Calu3 (cell line): Measurements from ENCODE around the gene NUAK2. TPM values are rescaled to one million over a fixed set of nuclear protein-coding genes. Genes with fewer than 3 reads are reported as not detected.

Experiments used
- BruUV-seq: library from RNA; stranded (reverse); fragments of 400-500 nt; replicated peaks from 2 replicates; lab custom pipeline; 2021; lab: Mats Ljungman, UMichigan
- CTCF ChIA-PET: fragments of 300-600 bp; sonication (Branson Sonifier 250); formaldehyde crosslinking; loops from one replicate; lab custom pipeline; 2022; ENCODE audit warnings: antibody characterized with exemption; lab: Charles Lee
- DNase-seq: peaks from one replicate; pipeline ENCODE4 v3.0.0; 2022
- H3K27ac Mint-ChIP-seq: one replicate; pipeline ENCODE4 v1.8.0; 2022; ENCODE audit warnings: mixed read lengths; ENCODE audit not compliant: unreplicated experiment
- H3K27me3 Mint-ChIP-seq: one replicate; pipeline ENCODE4 v1.8.0; 2022; ENCODE audit warnings: mixed read lengths; ENCODE audit not compliant: unreplicated experiment
- H3K36me3 Mint-ChIP-seq: one replicate; pipeline ENCODE4 v1.8.0; 2022; ENCODE audit warnings: mild to moderate bottlenecking, moderate library complexity, mixed read lengths; ENCODE audit not compliant: insufficient read depth, unreplicated experiment
- H3K4me1 Mint-ChIP-seq: one replicate; pipeline ENCODE4 v1.8.0; 2022; ENCODE audit warnings: mild to moderate bottlenecking, low read depth, mixed read lengths; ENCODE audit not compliant: unreplicated experiment
- H3K4me3 Mint-ChIP-seq: one replicate; pipeline ENCODE4 v1.8.0; 2022; ENCODE audit warnings: mild to moderate bottlenecking, low read depth, moderate library complexity, mixed read lengths; ENCODE audit not compliant: unreplicated experiment
- H3K9me3 Mint-ChIP-seq: one replicate; pipeline ENCODE4 v1.8.0; 2022; ENCODE audit warnings: low read depth, mixed read lengths; ENCODE audit not compliant: unreplicated experiment
- intact Hi-C: fragments of 100-400 bp; cut with micrococcal nuclease; formaldehyde crosslinking; loops from one replicate; pipeline ENCODE4 v1.10.0; 2022; ENCODE audit not compliant: unreplicated experiment
- total RNA-seq: library from RNA; stranded (reverse); gene quantifications from 2 replicates; pipeline ENCODE4 v1.2.3, GENCODE V29; 2022
- TF ChIP-seq, protein P1 (sequence below): fragments of 200-600 bp; IDR thresholded peaks from one replicate; pipeline ENCODE4 v1.8.0; 2022; ENCODE audit warnings: antibody characterized with exemption; ENCODE audit not compliant: unreplicated experiment

NUAK2 gene
- total RNA-seq, 1 experiment from 2014 or later: 3.7 TPM

- Mint-ChIP-seq H3K27me3 (peaks cover 73% of the 10 kb centered on the region), H3K4me3 (no peak overlapping the region), H3K36me3 (no peaks in the 10 kb centered on the region), H3K27ac (no peak overlapping the region), H3K4me1 (peaks cover 11% of the 10 kb centered on the region), H3K9me3 (no peaks in the 10 kb centered on the region)
- intact Hi-C loops: no loop called here
- CTCF ChIA-PET: interaction anchor here (1.7 kb wide), 1 partner anchor 183 kb away, joined by 6 read pairs; no protein-coding TSS in a partner anchor
- BruUV-seq: no TSS peak
- no peak for DNase-seq
- TF ChIP-seq, protein P1, sequence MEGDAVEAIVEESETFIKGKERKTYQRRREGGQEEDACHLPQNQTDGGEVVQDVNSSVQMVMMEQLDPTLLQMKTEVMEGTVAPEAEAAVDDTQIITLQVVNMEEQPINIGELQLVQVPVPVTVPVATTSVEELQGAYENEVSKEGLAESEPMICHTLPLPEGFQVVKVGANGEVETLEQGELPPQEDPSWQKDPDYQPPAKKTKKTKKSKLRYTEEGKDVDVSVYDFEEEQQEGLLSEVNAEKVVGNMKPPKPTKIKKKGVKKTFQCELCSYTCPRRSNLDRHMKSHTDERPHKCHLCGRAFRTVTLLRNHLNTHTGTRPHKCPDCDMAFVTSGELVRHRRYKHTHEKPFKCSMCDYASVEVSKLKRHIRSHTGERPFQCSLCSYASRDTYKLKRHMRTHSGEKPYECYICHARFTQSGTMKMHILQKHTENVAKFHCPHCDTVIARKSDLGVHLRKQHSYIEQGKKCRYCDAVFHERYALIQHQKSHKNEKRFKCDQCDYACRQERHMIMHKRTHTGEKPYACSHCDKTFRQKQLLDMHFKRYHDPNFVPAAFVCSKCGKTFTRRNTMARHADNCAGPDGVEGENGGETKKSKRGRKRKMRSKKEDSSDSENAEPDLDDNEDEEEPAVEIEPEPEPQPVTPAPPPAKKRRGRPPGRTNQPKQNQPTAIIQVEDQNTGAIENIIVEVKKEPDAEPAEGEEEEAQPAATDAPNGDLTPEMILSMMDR: no peak
Measured at GRCh38 chr1:205340676-205341075, 19.1 kb upstream of the NUAK2 start.

GRCh38 chr1:205339717-205340116 is 18.2 kb upstream of the NUAK2 start:
- intact Hi-C loops: loop anchor here (5.0 kb wide), 2 partner anchors 93 to 148 kb away; no protein-coding TSS in a partner anchor
- H3K27ac Mint-ChIP-seq: no peak overlapping the region
- H3K4me3 Mint-ChIP-seq: no peak overlapping the region
- TF ChIP-seq, protein P1: no peak
- H3K9me3 Mint-ChIP-seq: no peaks in the 10 kb centered on the region
- peaks cover 8% of the 10 kb centered on the region for H3K4me1 Mint-ChIP-seq
- no peaks in the 10 kb centered on the region for H3K36me3 Mint-ChIP-seq
- no peak for DNase-seq
- no TSS peak for BruUV-seq
- H3K27me3 Mint-ChIP-seq: peaks cover 63% of the 10 kb centered on the region
- CTCF ChIA-PET: interaction anchor here (0.6 to 1.7 kb wide), 5 partner anchors 10 to 184 kb away, joined by 3 to 8 read pairs (median 4); no protein-coding TSS in a partner anchor

DNA sequence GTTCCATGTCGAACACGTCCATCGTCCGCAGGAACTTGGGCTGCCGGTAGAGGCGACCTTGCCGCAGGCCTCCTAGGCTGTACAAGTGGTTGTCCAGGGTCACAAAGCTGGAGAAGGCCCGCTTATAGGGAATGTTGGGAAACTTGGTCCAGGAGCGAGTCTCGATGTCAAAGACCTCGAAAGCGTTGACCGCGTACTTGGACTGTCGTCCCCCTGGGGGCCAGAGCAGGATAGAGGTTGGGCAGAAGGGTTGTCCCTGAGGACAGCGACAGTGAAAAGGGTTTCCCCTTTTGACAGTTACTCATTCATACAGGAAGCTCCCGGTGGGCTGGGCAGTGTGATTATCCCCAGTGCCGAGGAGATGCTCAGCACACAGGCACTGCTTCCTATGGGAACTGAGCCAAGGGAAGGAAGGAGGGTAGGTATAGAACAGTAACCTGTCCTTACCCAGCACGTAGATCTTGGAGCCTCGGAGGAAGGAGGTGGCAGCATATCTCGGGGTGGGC is 17.7 kb upstream of the NUAK2 start:
- H3K4me3 Mint-ChIP-seq: no peak overlapping the region
- peaks cover 61% of the 10 kb centered on the region for H3K27me3 Mint-ChIP-seq
- TF ChIP-seq, protein P1: no peak
- DNase-seq: no peak
- H3K4me1 Mint-ChIP-seq: peaks cover 4% of the 10 kb centered on the region
- CTCF ChIA-PET: interaction anchor here (0.5 to 1.7 kb wide), 5 partner anchors 10 to 185 kb away, joined by 3 to 8 read pairs (median 4); no protein-coding TSS in a partner anchor
- intact Hi-C loops: loop anchor here (5.0 kb wide), 2 partner anchors 93 to 148 kb away; no protein-coding TSS in a partner anchor
- H3K36me3 Mint-ChIP-seq: no peaks in the 10 kb centered on the region
- H3K27ac Mint-ChIP-seq: no peak overlapping the region
- BruUV-seq: no TSS peak
- H3K9me3 Mint-ChIP-seq: no peaks in the 10 kb centered on the region

DNA sequence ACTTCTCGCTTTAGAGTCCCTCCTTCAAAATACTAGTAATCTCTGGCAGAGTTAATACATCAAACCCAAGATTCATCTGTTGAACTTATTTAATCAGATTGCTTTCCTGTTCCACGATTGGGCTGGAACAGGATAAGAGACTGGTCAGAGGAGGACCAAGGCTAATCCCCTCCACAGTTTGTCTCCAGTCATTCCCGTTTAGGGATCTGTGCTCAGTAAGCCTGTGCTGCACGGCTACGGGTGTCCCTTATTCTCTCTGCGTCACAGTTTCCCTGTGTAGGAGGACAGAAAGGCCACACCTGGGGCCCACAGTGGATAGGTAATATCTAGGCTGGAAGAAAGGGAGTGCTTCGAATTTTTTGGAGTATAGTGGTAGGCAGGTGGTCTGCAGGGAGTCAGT is 16.5 kb upstream of the NUAK2 start:
- CTCF ChIA-PET: interaction anchor here (2.4 kb wide), 1 partner anchor 16 kb away, joined by 13 read pairs; no protein-coding TSS in a partner anchor
- Mint-ChIP-seq H3K36me3 (no peaks in the 10 kb centered on the region), H3K27ac (no peak overlapping the region), H3K9me3 (no peaks in the 10 kb centered on the region), H3K4me1 (no peaks in the 10 kb centered on the region), H3K4me3 (no peak overlapping the region), H3K27me3 (peaks cover 63% of the 10 kb centered on the region)
- no TSS peak for BruUV-seq
- TF ChIP-seq, protein P1: no peak
- no peak for DNase-seq
- intact Hi-C loops: loop anchor here (5.0 kb wide), 2 partner anchors 94 to 149 kb away; no protein-coding TSS in a partner anchor
